Measurements from ENCODE around the gene CKB.

The CKB gene

DNA sequence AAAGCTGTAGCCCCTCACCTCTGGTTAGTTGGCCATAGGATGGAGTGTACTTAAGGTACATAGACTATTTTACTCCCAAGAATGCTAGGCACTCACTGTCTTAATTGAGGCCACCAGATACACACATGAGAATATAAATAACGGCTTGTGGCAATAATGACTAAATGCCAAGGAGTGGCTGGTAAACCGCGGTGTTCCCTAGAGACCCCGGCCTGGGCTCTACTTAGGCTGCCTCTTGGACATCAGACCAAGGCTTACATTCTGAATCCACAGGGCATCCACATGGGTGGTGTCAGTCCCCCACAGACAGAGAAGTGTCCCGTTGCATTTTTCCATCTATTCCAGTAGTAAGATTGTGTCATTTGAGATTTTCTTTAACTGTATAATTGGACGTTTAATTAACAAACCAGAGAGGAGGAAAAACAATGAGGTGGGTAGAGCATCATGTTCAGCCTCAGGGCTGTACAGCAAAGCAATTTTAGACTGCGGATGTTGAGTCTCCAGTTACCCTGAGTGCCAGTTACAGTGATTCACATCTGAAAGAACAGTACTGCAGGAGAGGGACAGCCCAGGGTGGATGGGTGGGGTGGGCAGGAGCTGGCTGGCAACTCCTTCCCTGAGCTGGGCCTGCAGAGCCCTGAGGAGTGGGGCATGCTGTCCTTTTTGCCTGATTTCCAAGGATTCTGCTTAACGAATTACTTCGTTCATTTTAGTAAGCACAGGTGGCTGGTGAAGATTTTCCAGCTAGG, 20.5 kb downstream of the CKB start:
- in situ Hi-C loops (cut with MboI; ENCODE audit: low pct_unique_long_range_greater_than_20kb, low sequenced_read_pairs, unreplicated experiment), result loop anchor here (10.0 kb wide), 1 partner anchor 53 kb away; no protein-coding TSS in a partner anchor
- peak; percentile 2 for DNase-seq (ENCODE audit: low spot score)
- no peak for TF ChIP-seq CTCF (IDR thresholded peaks at IDR 0.05; ENCODE audit: extremely low read depth, insufficient read depth, missing control alignments)

DNA sequence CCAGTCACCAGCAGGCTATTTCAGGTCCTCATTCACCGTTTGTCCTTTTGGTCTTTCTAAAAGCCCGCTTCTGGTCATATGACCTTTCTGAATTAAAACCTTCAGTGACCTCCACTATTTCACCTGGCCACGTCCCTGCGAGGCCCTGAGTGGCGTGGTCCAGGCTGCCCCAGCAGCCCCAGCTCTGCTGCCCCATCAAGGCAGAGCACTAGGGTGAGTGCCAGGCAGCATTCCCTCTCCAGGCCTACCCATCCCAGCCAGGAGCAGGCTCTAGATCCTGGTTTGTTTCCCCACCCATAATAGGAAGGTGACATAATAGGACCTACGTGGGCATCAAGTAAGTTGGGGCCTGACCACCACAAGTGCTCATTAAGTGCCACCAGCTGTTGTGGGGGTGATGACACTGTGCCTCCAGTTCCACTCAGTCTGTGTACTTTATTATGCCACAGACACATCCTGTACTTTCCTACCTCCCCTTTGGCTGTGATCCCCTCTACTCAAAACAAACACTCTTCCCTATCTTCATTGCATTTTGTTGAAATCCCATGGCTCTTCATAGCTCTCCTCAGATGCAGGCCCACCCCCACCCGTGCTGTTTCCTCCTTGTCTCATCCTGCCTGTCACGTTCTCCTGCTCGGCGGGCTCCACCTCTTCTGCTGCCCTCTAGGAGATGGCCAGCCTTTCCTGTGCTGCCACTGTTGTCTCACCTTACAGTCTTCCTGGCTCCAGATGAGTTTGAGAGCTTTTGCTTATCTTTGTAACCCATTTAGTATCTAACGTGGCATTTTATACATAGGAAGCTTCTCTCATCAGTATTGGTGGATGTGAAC, 21.4 kb downstream of the CKB start:
- in situ Hi-C loops (cut with MboI; ENCODE audit: low pct_unique_long_range_greater_than_20kb, low sequenced_read_pairs, unreplicated experiment), result loop anchor here (10.0 kb wide), 1 partner anchor 54 kb away; no protein-coding TSS in a partner anchor
- TF ChIP-seq CTCF (IDR thresholded peaks at IDR 0.05; ENCODE audit: extremely low read depth, insufficient read depth, missing control alignments), result no peak
- DNase-seq (ENCODE audit: low spot score), result no peak

DNA sequence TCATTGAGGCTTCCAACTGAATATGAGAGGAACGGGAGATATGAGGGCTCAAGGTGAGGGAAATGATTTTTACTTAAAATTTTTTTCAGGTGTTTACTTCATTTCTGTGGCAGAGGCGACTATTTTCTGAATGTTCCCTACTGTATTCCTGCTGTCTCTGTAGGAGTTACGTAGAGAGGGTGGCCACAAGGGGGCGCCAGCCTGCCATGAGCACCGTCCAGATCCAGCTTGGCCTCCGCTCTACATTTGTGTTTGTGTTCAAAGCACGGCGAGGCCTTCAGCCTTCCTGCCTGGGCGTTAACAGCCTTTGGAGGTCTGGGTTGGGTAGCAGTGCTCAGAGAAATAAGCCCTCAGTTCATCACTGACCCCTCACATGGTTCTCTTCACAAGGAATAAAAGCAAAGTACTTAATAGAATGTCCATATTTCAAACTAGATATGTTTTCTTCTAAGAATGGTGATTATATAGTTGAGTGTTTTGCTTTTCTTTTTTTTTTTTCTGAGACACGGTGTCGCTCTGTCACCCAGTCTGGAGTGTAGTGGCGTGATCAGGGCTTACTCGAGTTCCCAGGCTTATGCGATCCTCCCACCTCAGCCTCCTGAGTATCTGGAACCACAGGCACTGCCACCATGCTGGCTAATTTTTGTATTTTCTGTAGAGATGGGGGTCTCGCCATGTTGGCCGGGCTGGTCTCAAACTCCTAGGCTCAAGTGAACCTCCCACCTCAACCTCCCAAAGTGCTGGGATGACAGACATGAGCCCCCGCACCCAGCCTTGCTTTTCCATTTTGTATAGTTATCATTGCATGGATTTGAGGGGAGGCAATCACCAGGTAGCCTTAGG, 22.3 kb downstream of the CKB start:
- in situ Hi-C loops (cut with MboI; ENCODE audit: low pct_unique_long_range_greater_than_20kb, low sequenced_read_pairs, unreplicated experiment), result loop anchor here (10.0 kb wide), 1 partner anchor 54 kb away; no protein-coding TSS in a partner anchor
- DNase-seq (ENCODE audit: low spot score), result peak; percentile 71
- TF ChIP-seq CTCF (IDR thresholded peaks at IDR 0.05; ENCODE audit: extremely low read depth, insufficient read depth, missing control alignments), result peak; percentile 91

DNA sequence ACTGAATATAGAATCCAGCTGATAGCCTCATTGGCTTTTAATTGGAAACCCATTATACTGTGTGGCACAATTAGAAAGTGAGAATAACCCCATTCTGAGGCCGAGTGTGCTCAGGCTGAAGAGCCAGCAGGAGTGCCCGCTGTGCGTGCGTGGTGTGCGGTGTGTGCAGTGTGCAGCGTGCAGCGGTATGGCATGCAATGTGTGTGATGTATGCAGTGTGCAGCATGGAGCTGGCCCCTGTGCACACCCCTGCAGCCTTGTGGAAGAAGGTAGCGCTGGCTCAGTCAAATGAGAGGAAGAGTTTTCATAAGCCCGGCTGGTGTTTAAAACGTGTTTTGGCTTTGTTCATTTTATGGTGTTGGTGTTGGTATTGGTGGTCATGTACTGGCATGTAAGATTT, 22.9 kb downstream of the CKB start:
- in situ Hi-C loops (cut with MboI; ENCODE audit: low pct_unique_long_range_greater_than_20kb, low sequenced_read_pairs, unreplicated experiment), result loop anchor here (10.0 kb wide), 1 partner anchor 55 kb away; no protein-coding TSS in a partner anchor
- no peak for TF ChIP-seq CTCF (IDR thresholded peaks at IDR 0.05; ENCODE audit: extremely low read depth, insufficient read depth, missing control alignments)
- no peak for DNase-seq (ENCODE audit: low spot score)

GRCh38 chr14:103496776-103497175, 25.9 kb downstream of the CKB start:
- no peak for TF ChIP-seq CTCF (IDR thresholded peaks at IDR 0.05; ENCODE audit: extremely low read depth, insufficient read depth, missing control alignments)
- no peak for DNase-seq (ENCODE audit: low spot score)
- in situ Hi-C loops (cut with MboI; ENCODE audit: low pct_unique_long_range_greater_than_20kb, low sequenced_read_pairs, unreplicated experiment), result no loop called here

DNA sequence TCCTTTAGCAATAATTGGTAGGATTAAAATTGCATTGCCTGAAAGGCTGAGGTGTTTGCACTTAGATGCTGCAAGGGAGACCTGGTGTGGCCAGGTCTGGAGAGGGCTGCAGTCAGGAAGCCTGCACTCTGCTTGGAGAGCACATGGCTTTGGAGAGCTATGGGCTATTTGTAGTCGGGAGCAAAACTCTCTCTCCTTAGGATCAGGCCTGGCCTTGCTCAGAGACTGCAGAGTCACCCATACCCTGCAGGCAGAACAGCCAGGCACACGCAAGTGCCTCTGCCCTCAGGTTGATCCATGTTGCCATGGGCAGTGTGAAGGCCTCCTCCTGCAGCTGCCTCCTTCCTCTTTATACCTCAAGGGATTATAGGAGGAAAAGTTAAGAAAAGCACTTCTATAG, 26.8 kb downstream of the CKB start:
- DNase-seq (ENCODE audit: low spot score), result no peak
- no peak for TF ChIP-seq CTCF (IDR thresholded peaks at IDR 0.05; ENCODE audit: extremely low read depth, insufficient read depth, missing control alignments)
- in situ Hi-C loops (cut with MboI; ENCODE audit: low pct_unique_long_range_greater_than_20kb, low sequenced_read_pairs, unreplicated experiment), result no loop called here

Measured in GM13977 (cell line).